K562 (cell line): Measurements from ENCODE around the gene DNAJA1. TPM values are rescaled to one million over a fixed set of nuclear protein-coding genes. Genes with fewer than 3 reads are reported as not detected.

Source experiments
- KLF6 ChIP-seq: fragments of 250-450 bp; sonication (Bioruptor Pico); IDR thresholded peaks from 2 replicates; pipeline ENCODE4 v1.4.0; 2020; ENCODE audit warnings: mild to moderate bottlenecking, moderate library complexity, borderline replicate concordance
- MEF2D ChIP-seq: conservative IDR thresholded peaks from 2 replicates; pipeline ENCODE4 v1.6.1; 2016; ENCODE audit warnings: low read depth, missing genetic modification characterization, missing compliant biosample characterization
- NFRKB ChIP-seq: fragments of 450-650 bp; IDR thresholded peaks from 2 replicates; pipeline ENCODE4 v1.6.1; 2016; ENCODE audit warnings: low read depth
- NR2C2 ChIP-seq, 2 experiments: fragments of 200-800 bp in 1 of 2; sonication (Bioruptor generic) in 1 of 2; sonication (generic) in 1 of 2; formaldehyde crosslinking in 1 of 2; IDR thresholded peaks; 2 replicates each; pipeline versions ENCODE4 v1.6.1 to v1.8.0; 2016 to 2022; ENCODE audit warnings: mild to moderate bottlenecking in 1 of 2, missing compliant biosample characterization in 1 of 2, missing genetic modification characterization in 1 of 2, missing genetic modification reagents in 1 of 2
- POLR3G ChIP-seq: IDR thresholded peaks from 2 replicates; pipeline ENCODE4 v1.6.1; 2011; ENCODE audit not compliant: insufficient read length, insufficient replicate concordance; ENCODE audit errors: extremely low read depth
- RBM34 ChIP-seq: fragments of 200-400 bp; formaldehyde crosslinking; IDR thresholded peaks from 2 replicates; pipeline ENCODE4 v1.6.1; 2018; ENCODE audit warnings: low read length, borderline replicate concordance; ENCODE audit not compliant: insufficient read depth
- SMC3 ChIP-seq: conservative IDR thresholded peaks from 2 replicates; pipeline ENCODE4 v1.6.1; 2011; ENCODE audit warnings: low read depth, low read length, improper control_type of control experiment; ENCODE audit not compliant: insufficient read depth
- SRSF3 ChIP-seq: fragments of 200-400 bp; formaldehyde crosslinking; IDR thresholded peaks from 2 replicates; pipeline ENCODE4 v1.6.1; 2016; ENCODE audit warnings: mild to moderate bottlenecking, low read length, moderate library complexity; ENCODE audit not compliant: insufficient read depth
- TEAD4 ChIP-seq, 2 experiments: sonication (generic) in 1 of 2; formaldehyde crosslinking in 1 of 2; IDR thresholded peaks; 2 replicates each; pipeline versions ENCODE4 v1.6.1 to v1.8.0; 2012 to 2022; ENCODE audit warnings: borderline replicate concordance in 1 of 2, inconsistent platforms in 1 of 2, low read length in 1 of 2, mild to moderate bottlenecking in 1 of 2, missing genetic modification reagents in 1 of 2
- polyA plus RNA-seq, 8 experiments: library from polyadenylated mRNA; depleted of rRNA in 4 of 8; stranded (reverse) in 5 of 8; unstranded in 3 of 8; fragments of >200 nt; fragmentation: Nextera tagmentation in 2 of 8; fragmentation: Illumina TruSeq in 1 of 8; extraction: Ambion mirVana in 2 of 8; extraction: Trizol in 1 of 8; gene quantifications; 2 replicates each; pipeline versions ENCODE4 v1.2.1 to v1.2.3, GENCODE V29; 2011 to 2014; ENCODE audit warnings: inconsistent platforms in 1 of 8, missing spikeins in 1 of 8
- total RNA-seq, 7 experiments: library from RNA; depleted of rRNA in 6 of 7; stranded (reverse); fragments of >200 nt in 6 of 7; fragmentation: Illumina TruSeq in 2 of 7; extraction: Trizol in 2 of 7; gene quantifications; 2 replicates each; pipeline versions ENCODE4 v1.2.1 to v1.2.3, GENCODE V29; 2011 to 2021; ENCODE audit warnings: low replicate concordance in 1 of 7
- TF ChIP-seq, protein P1 (sequence below): fragments of 250-450 bp; sonication (Bioruptor Pico); IDR thresholded peaks from 2 replicates; pipeline ENCODE4 v1.4.0; 2020; ENCODE audit warnings: mild to moderate bottlenecking, moderate library complexity, borderline replicate concordance
- TF ChIP-seq, protein P2 (sequence below): fragments of 250-450 bp; sonication (Bioruptor Pico); IDR thresholded peaks from 2 replicates; pipeline ENCODE4 v1.9.0; 2021; ENCODE audit warnings: mild to moderate bottlenecking
- TF ChIP-seq, protein P3 (sequence below): fragments of 250-450 bp; sonication (Bioruptor Pico); IDR thresholded peaks from 2 replicates; pipeline ENCODE4 v1.5.0; 2020; ENCODE audit warnings: mild to moderate bottlenecking, borderline replicate concordance
- TF ChIP-seq, protein P4 (sequence below): sonication (generic); formaldehyde crosslinking; IDR thresholded peaks from 2 replicates; pipeline ENCODE4 v1.8.1; 2023; ENCODE audit warnings: mild to moderate bottlenecking, missing genetic modification reagents
- TF ChIP-seq, protein P5 (sequence below): fragments of 450-650 bp; formaldehyde crosslinking; conservative IDR thresholded peaks from 2 replicates; pipeline ENCODE4 v1.4.0; 2022; ENCODE audit warnings: mild to moderate bottlenecking, missing genetic modification characterization
- TF ChIP-seq, protein P6 (sequence below): sonication (generic); formaldehyde crosslinking; IDR thresholded peaks from 2 replicates; pipeline ENCODE4 v1.8.0; 2022; ENCODE audit warnings: missing genetic modification reagents, mild to moderate bottlenecking, moderate library complexity, borderline replicate concordance

Gene DNAJA1
- total and polyA plus RNA-seq, 9 of the 15 experiments (the other 6 are each of a cell fraction or from before 2014, with no cell fraction given): 109 to 359 (median 175) TPM

DNA sequence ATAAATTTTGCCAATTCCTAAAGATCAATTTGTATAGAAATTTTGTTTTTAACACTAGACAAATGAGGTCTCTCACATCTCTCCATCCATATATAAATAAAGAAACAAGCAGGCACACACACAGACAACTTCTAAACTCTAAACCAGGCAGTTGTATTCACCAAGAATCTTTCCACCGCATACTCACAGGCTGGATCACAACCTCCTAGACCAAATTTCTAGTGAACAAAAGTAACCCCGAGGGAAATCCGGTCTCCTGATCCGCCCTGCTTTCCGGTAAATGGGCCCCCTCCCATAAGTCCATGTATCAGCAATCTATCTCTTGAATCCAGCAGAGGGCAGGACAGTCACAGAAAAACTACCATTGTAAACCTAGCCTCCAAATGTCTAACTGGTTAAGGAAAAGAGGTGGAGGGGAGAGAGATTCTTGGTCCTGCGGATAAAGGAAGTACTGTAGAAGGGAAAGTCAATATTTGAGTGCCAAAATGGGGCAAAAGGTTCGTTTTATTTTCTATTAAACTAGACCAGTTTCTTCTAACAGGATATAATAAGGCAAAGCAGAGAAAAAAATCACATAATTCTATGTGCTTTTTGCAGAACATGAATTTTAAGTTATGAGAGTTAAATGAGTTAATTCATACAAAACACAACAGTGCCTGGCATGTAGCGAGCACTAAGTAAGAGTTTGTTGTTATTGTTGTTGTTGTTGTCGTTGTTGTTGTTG lies 56.2 kb downstream of the DNAJA1 start (continued):
- TF ChIP-seq, protein P1, sequence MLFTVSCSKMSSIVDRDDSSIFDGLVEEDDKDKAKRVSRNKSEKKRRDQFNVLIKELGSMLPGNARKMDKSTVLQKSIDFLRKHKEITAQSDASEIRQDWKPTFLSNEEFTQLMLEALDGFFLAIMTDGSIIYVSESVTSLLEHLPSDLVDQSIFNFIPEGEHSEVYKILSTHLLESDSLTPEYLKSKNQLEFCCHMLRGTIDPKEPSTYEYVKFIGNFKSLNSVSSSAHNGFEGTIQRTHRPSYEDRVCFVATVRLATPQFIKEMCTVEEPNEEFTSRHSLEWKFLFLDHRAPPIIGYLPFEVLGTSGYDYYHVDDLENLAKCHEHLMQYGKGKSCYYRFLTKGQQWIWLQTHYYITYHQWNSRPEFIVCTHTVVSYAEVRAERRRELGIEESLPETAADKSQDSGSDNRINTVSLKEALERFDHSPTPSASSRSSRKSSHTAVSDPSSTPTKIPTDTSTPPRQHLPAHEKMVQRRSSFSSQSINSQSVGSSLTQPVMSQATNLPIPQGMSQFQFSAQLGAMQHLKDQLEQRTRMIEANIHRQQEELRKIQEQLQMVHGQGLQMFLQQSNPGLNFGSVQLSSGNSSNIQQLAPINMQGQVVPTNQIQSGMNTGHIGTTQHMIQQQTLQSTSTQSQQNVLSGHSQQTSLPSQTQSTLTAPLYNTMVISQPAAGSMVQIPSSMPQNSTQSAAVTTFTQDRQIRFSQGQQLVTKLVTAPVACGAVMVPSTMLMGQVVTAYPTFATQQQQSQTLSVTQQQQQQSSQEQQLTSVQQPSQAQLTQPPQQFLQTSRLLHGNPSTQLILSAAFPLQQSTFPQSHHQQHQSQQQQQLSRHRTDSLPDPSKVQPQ (CRISPR knock-in tag): no peak
- TF ChIP-seq MEF2D (no peak), NR2C2 (CRISPR knock-in tag; IDR thresholded peaks at IDR 0.05) (no peak), NR2C2 (tag; IDR thresholded peaks at IDR 0.05) (no peak), SMC3 (peak; percentile 84), KLF6 (no peak), RBM34 (no peak), SRSF3 (no peak), NFRKB (no peak), POLR3G (no peak), TEAD4 (IDR thresholded peaks at IDR 0.05; ENCODE audit: low read length) (no peak), TEAD4 (CRISPR knock-in tag; IDR thresholded peaks at IDR 0.05; ENCODE audit: borderline replicate concordance) (no peak)
- TF ChIP-seq, protein P2, sequence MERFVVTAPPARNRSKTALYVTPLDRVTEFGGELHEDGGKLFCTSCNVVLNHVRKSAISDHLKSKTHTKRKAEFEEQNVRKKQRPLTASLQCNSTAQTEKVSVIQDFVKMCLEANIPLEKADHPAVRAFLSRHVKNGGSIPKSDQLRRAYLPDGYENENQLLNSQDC (CRISPR knock-in tag): no peak
- TF ChIP-seq, protein P3, sequence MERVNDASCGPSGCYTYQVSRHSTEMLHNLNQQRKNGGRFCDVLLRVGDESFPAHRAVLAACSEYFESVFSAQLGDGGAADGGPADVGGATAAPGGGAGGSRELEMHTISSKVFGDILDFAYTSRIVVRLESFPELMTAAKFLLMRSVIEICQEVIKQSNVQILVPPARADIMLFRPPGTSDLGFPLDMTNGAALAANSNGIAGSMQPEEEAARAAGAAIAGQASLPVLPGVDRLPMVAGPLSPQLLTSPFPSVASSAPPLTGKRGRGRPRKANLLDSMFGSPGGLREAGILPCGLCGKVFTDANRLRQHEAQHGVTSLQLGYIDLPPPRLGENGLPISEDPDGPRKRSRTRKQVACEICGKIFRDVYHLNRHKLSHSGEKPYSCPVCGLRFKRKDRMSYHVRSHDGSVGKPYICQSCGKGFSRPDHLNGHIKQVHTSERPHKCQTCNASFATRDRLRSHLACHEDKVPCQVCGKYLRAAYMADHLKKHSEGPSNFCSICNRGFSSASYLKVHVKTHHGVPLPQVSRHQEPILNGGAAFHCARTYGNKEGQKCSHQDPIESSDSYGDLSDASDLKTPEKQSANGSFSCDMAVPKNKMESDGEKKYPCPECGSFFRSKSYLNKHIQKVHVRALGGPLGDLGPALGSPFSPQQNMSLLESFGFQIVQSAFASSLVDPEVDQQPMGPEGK (CRISPR knock-in tag): no peak
- TF ChIP-seq, protein P4, sequence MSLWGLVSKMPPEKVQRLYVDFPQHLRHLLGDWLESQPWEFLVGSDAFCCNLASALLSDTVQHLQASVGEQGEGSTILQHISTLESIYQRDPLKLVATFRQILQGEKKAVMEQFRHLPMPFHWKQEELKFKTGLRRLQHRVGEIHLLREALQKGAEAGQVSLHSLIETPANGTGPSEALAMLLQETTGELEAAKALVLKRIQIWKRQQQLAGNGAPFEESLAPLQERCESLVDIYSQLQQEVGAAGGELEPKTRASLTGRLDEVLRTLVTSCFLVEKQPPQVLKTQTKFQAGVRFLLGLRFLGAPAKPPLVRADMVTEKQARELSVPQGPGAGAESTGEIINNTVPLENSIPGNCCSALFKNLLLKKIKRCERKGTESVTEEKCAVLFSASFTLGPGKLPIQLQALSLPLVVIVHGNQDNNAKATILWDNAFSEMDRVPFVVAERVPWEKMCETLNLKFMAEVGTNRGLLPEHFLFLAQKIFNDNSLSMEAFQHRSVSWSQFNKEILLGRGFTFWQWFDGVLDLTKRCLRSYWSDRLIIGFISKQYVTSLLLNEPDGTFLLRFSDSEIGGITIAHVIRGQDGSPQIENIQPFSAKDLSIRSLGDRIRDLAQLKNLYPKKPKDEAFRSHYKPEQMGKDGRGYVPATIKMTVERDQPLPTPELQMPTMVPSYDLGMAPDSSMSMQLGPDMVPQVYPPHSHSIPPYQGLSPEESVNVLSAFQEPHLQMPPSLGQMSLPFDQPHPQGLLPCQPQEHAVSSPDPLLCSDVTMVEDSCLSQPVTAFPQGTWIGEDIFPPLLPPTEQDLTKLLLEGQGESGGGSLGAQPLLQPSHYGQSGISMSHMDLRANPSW (CRISPR knock-in tag): no peak
- TF ChIP-seq, protein P5, sequence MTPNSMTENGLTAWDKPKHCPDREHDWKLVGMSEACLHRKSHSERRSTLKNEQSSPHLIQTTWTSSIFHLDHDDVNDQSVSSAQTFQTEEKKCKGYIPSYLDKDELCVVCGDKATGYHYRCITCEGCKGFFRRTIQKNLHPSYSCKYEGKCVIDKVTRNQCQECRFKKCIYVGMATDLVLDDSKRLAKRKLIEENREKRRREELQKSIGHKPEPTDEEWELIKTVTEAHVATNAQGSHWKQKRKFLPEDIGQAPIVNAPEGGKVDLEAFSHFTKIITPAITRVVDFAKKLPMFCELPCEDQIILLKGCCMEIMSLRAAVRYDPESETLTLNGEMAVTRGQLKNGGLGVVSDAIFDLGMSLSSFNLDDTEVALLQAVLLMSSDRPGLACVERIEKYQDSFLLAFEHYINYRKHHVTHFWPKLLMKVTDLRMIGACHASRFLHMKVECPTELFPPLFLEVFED: no peak
- TF ChIP-seq, protein P6, sequence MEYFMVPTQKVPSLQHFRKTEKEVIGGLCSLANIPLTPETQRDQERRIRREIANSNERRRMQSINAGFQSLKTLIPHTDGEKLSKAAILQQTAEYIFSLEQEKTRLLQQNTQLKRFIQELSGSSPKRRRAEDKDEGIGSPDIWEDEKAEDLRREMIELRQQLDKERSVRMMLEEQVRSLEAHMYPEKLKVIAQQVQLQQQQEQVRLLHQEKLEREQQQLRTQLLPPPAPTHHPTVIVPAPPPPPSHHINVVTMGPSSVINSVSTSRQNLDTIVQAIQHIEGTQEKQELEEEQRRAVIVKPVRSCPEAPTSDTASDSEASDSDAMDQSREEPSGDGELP (CRISPR knock-in tag): no peak
